Vagina (tissue), 2 donors: ENCODE data around the gene PRDM16.

Source experiments
- CTCF ChIP-seq, 3 experiments: fragments of 450-650 bp in 2 of 3; fragments of 200-600 bp in 1 of 3; sonication (generic) in 1 of 3; IDR thresholded peaks; one replicate each; pipeline ENCODE4 v1.5.1; 2017 to 2019; ENCODE audit warnings: antibody characterized with exemption in 3 of 3, mild to moderate bottlenecking in 2 of 3, moderate library complexity in 2 of 3
- POLR2A ChIP-seq, 2 donors: fragments of 450-650 bp; IDR thresholded peaks; one replicate each; pipeline ENCODE4 v1.6.1; 2017; ENCODE audit warnings: antibody characterized with exemption in 2 of 2, mild to moderate bottlenecking in 2 of 2, moderate library complexity in 2 of 2
- POLR2AphosphoS5 ChIP-seq, 2 donors: sonication (generic); formaldehyde crosslinking; IDR thresholded peaks; one replicate each; pipeline ENCODE4 v1.9.0; 2017; ENCODE audit warnings: antibody characterized with exemption in 2 of 2, mild to moderate bottlenecking in 2 of 2, low read depth in 1 of 2; ENCODE audit not compliant: insufficient read depth in 1 of 2

- TF ChIP-seq POLR2AphosphoS5 (IDR thresholded peaks at IDR 0.05; ENCODE audit: insufficient read depth in 1 of 2, low read depth in 1 of 2) (no peak), CTCF (IDR thresholded peaks at IDR 0.05) (peak in 1 of 3 experiments; percentile 9), POLR2A (IDR thresholded peaks at IDR 0.05) (no peak)
Measured at GRCh38 chr1:3471356-3472087, 402.5 kb downstream of the PRDM16 start.
